ENCODE measurements around the gene SH3D19.

GRCh38 chr4:151142758-151143157, 182.6 kb downstream of the SH3D19 start:
- TF ChIP-seq CTCF (IDR thresholded peaks at IDR 0.05) (no peak), POLR2AphosphoS5 (IDR thresholded peaks at IDR 0.05) (no peak), EP300 (IDR thresholded peaks at IDR 0.05) (no peak)
